H1 (cell line): ENCODE measurements around the gene SV2C.

Source experiments
- CTCF ChIP-seq, 3 experiments: IDR thresholded peaks; 1 replicate in 2 of 3; 2 replicates in 1 of 3; pipeline versions ENCODE4 v1.5.1 to v1.6.1; 2011; ENCODE audit warnings: low read length in 3 of 3, mild to moderate bottlenecking in 3 of 3, inconsistent platforms in 2 of 3, low read depth in 1 of 3, moderate library complexity in 1 of 3; ENCODE audit not compliant: insufficient read depth in 1 of 3; ENCODE audit errors: control extremely low read depth in 1 of 3
- JUND ChIP-seq: IDR thresholded peaks from 2 replicates; pipeline ENCODE4 v1.6.1; 2011; ENCODE audit warnings: mild to moderate bottlenecking, improper control_type of control experiment, low read length
- KDM1A ChIP-seq: fragments of 200-600, 300-600 bp; sonication (generic); IDR thresholded peaks from 2 replicates; pipeline ENCODE4 v1.7.1; 2016; ENCODE audit warnings: mild to moderate bottlenecking, low read length, borderline replicate concordance
- POLR2A ChIP-seq, 2 experiments: IDR thresholded peaks; 1 replicate in 1 of 2; 2 replicates in 1 of 2; pipeline ENCODE4 v1.6.1; 2011; ENCODE audit warnings: low read depth in 2 of 2, low read length in 2 of 2, mild to moderate bottlenecking in 2 of 2; ENCODE audit errors: control extremely low read depth in 1 of 2
- RFX5 ChIP-seq: IDR thresholded peaks from 2 replicates; pipeline ENCODE4 v1.6.1; 2011; ENCODE audit warnings: low read depth, low read length, improper control_type of control experiment, borderline replicate concordance
- SRF ChIP-seq: IDR thresholded peaks from 2 replicates; pipeline ENCODE4 v1.6.1; 2011; ENCODE audit warnings: mild to moderate bottlenecking, low read depth, low read length, moderate library complexity

- TF ChIP-seq SRF (no peak), KDM1A (no peak), CTCF (IDR thresholded peaks at IDR 0.05; ENCODE audit: control extremely low read depth in 1 of 3, insufficient read depth in 1 of 3, low read depth in 1 of 3, low read length in 3 of 3) (no peak), JUND (no peak), POLR2A (IDR thresholded peaks at IDR 0.05; ENCODE audit: control extremely low read depth in 1 of 2, low read depth in 2 of 2, low read length in 2 of 2) (no peak), RFX5 (no peak)
Measured at GRCh38 chr5:76165711-76166374, 82.7 kb downstream of the SV2C start.
